CD4-positive, alpha-beta T cell treated with Interferon alpha-2 for 1 hour (primary cell): ENCODE data around the gene STXBP5L.
"Not testable (repeated sequence)": the region's sequence is repeated elsewhere in the genome, so short reads cannot be mapped to it uniquely, and the experiment has no call there.

Source experiments
- DNase-seq, 2 donors: peaks; one replicate each; pipeline ENCODE4 v3.0.0-alpha.2; 2020 to 2022

STXBP5L gene

DNA sequence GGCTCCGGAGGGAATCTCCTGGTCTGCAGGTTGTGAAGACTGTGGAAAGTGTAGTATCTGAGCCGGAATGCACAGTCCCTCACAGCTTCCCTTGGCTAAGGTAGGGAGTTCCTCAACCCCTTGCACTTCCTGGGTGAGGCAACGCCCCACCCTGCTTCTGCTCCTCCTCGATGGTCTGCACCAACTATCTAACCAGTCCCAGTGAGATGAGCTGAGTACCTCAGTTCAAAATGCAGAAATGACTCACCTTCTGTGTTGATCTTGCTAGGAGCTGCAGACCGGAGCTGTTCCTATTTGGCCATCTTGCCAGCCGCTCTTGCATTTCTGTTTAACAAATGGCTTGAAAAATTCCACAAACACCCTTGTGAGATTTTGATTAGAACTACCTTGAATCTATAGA lies 156.1 kb downstream of the STXBP5L start:
- no peak for DNase-seq

DNA sequence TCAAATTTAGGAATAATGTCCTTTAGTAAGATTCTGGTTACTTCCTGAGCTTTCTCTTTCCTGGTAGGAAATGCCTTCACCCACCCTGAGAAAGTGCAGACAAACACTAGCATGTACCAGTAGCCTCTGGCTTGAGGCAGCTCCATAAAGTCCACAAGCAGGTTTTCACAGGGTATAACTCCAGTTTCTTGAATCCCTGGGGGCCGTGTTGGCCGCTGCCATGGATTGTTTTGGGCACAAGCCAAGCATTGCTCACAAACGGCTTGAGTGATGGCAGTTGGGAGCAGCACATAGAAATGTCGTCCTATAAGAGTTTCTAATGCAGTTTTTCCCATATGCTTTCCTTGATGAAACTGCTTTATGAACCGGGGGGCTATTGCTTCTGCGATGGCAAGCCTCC lies 164.1 kb downstream of the STXBP5L start:
- DNase-seq = no peak

DNA sequence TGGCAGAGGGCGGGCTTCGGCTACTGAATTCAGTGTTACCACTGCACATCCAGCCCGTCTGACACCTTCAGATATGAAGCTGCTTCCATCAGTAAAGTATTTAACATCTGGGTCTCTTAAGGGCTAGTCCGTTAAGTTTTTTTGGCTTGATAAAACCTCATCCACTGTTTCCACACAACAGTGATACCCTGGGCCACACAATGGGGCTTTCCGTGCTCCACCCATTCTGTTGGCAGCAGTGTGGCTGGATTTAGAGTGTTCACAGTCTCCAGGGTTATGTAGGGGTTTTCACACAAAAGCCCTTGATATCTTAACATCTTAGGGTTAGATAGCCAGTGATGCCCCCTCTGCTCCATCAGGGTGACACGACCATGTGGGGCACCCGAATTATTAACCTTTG lies 165.0 kb downstream of the STXBP5L start:
- no peak for DNase-seq

DNA sequence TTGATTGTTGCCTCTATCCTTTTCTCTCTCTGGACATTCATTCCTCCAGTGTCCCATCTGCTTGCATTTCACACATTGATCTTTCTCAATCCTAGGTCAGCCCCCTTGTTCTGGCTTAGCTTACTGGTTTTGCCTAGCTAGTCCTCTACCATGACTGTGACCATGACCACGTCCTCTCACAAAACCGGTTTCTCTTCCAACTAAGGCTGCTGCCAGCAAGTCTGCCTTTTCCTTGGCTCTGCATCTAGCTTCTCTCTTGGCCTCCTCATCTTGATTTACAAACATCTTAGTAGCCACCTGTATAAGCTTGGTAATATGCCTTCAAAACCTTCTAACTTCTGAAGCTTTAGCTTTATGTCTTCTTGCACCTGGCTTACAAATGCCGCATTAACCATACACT lies 167.2 kb downstream of the STXBP5L start:
- DNase-seq = no peak

DNA sequence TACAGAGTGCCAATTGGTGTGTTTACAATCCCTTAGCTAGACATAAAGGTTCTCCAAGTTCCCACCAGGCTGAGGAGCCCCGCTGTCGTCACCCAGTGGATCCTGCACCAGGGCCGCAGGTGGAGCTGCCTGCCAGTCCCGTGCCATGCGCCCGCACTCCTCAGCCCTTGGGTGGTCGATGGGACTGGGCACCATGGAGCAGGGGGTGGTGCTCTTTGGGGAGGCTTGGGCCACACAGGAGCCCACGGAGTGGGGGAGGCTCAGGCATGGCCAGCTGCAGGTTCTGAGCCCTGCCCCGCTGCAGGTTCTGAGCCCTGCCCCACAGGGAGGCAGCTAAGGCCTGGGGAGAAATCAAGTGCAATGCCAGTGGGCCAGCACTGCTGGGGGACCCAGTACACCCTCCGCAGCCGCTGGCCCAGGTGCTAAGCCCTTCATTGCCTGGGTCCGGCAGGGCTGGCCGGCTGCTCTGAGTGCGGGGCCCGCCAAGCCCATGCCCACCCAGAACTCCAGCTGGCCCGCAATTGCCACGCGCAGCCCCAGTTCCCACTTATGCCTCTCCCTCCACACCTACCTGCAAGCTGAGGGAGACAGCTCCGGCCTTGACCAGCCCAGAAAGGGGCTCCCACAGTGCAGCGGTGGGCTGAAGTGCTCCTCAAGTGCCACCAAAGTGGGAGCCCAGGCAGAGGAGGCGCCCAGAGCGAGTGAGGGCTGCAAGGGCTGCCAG lies 170.5 kb downstream of the STXBP5L start:
- DNase-seq = not testable (repeated sequence)

DNA sequence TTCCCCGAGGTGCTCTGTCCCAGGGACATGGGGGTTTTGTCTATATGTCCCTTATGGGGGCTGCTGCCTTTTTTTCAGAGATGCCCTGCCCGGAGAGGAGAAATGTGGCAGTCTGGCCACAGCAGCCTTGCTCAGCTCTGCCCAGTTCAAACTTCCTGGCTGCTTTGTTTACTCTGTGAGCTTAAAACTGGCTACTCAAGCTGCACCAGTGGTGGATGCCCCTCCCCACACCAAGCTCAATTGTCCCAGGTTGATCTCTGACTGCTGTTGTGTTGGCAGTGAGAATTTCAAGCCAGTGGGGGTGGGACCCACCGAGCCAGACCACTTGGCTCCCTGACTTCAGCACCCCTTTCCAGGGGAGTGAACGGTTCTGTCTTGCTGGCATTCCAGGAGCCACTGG lies 188.9 kb downstream of the STXBP5L start:
- no peak for DNase-seq

DNA sequence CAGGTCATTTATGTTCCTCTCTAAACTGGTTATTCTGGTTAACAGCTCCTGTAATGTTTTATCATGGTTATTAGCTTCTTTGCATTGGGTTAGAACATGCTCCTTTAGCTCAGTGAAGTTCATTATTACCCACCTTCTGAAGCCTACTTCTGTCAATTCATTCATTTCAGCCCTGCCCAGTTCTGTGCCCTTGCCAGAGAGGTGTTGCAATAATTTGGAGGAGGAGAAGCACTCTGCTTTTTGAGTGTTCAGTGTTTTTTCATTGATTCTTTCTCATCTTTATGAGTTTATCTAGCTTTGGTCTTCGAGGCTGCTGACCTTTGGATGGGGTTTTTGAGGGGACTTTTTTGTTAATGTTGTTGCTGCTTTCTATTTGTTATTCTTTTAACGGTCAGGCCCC lies 203.1 kb downstream of the STXBP5L start:
- not testable (repeated sequence) for DNase-seq

DNA sequence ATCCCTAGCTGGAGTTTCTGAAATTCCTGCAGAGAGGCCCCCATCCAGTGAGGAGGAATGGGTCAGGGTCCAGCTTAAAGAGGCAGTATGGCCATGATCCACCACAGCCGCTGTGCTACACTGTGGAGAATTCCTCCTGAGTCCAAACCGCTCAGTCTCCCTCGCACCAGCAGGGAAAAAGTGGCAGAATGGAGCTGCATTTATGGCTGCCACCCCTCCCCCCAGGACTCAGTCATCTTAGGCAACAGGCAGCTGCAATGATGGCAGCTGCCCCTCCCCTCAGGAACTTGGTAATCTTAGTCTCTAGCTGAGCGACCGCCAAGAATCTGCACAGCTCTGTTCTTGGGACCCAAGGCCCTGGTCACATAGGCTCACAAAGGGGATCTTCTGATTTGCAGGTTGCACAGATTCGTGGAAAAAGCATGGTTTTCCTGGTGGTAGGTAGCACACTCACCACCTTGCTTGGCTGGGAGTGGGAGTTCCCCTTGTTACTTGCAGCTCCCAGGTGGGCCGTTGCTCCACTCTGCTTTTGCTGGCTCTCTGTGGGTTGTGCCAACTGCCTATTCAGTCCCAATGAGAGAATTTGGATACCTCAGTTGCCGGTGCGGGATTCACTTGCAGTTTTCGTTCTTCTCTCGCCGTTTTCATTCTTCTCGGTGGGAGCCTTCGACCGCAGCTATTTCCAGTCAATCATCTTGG lies 204.1 kb downstream of the STXBP5L start:
- DNase-seq = no peak

DNA sequence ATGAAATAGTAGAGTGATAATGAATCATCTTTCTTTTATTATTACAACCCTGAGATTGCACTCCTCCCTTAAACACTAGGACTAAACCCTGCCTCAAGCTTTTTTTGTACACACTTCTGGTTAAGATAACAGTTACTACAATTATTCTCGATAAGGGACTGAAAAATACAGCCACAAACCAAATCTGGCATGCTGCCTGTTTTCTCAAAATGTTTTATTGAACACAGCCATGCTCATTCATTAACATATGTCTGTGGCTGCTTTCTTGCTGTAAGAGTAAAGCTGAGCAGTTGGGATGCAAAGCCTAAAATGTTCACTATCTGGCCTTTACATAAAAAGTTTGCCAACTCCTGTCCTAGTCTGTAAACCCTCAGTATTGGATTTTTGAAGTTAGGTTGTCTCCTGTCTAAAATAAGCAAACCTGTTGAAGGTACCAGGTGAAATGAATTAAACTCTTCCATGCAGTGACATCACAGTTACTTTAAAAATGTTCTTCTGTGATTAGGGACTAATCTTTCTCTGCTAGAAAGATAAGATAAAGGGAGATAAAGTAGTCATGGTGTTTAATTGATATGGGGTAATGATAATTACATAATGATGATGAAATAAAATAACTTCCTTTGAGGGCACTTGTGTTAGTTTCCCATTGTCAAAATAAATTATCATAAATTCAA lies 218.2 kb downstream of the STXBP5L start:
- DNase-seq = no peak

DNA sequence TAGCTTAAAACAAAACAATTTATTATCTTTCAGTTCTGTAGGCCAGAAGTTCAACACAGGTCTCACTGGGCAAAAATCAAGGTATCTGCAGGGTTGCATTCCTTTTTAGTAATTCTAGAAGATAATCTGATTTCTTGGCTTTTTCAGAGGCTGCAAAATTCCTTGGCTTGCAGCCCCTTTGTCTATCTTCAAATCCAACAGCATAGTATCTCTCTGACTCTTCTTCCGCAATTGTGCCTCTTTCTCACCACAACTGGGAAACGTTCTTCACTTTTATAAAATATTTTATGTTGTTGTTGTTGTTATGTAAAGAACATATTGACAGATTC lies 218.7 kb downstream of the STXBP5L start:
- no peak for DNase-seq

DNA sequence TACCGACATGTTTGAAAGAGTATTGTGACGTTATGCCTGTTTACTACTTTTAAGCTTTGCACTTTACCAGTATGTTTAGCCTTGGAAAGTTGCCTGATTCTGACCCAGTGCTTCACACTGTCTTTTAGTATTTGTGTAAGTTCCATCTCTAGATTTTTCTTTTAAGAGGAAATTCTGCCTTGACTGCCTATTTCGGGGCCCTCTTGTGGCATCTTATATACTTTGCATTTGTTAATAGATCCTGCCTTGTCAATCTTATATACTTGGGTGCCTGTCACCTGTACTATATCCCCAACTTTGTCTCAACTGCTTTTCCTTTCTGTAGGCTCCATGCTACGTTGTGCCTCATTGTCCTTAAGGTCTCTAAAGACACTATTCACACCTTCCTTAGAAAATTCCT lies 244.6 kb downstream of the STXBP5L start:
- DNase-seq = no peak

DNA sequence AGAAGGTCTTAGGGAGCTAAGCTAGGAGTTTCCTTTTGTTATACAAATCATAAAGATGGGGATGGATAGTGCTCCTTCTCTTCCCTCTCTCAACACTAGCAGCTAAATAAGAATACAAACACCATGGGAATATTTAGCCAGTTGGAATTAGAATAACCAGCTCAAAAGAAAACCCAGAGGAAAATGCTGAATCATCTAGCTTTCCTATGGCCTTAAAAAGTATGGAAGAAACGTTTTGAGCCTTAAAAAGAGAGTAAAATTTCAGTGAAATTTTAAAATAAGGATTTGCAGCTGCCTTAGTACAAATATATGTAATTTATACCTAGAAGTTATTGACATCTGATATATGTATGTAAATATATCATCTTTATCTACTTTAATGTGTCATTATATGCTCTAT lies 245.8 kb downstream of the STXBP5L start:
- no peak for DNase-seq

DNA sequence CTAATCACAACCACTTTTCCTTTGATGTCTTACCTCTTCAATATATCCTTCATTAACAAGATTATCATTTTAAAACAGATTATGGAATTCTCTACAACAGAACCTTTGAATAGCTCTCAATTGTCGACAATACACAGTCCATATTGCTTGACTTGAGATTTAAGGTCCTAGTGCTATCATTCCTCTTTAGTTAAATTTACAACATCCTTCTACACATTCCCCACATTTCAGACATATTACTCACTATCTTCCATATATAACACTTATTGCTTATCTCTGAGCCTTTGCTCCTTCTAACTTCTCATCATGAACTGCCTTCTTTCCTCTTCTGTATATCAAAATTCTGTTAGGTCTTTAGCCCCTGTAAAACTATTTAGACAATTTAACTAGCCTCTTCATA lies 247.0 kb downstream of the STXBP5L start:
- DNase-seq = no peak

DNA sequence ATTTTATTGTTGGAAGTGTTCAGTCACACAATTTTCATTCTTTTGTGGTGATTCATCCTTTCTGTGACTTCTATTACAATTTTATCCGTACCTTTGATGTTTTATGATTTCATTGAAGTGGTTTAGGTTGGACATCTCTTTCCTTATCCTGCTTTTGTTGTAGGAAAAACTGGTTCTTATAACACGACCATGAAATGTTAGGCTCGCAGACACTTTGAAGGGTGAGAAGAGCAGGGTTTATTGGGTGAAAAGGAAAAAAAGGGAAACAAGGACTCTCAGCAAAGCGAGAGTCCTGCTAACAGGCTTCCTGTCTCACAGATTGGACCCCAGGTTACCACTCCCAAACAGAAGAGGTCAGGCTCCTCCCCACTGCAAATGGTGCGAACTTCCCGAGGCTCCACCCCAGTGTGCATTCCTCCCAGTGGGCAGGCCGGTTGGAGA lies 257.4 kb downstream of the STXBP5L start:
- DNase-seq = no peak

DNA sequence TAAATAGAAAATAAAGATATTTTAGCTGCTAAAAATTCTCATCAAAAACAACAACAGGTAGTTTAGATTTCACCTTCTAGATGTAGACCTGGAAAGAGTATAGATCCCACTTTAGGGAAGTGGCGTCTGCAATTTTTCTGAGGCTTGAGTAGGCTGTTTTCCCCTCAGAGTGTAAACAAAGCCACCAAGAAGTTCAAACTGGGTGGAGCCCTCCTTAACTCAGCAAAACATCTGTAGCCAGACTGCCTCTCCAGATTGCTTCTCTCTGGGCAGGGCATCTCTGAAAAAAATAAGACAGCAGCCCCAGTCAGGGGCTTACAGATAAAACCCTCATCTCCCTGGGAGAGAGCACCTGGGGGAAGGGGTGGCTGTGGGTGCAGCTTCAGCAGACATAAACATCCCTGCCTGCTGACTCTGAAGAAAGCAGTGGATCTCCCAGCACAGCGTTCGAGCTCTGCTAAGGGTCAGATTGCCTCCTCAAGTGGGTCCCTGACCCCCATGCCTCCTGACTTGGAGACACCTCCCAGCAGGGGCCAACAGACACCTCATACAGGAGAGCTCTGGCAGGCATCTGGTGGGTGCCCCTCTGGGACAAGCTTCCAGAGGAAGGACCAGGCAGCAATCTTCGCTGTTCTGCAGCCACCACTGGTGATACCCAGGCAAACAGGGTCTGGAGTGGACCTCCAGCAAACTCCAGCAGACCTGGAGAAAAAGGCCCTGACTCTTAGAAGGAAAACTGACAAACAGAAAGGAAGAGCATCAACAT lies 259.6 kb downstream of the STXBP5L start:
- DNase-seq = no peak

DNA sequence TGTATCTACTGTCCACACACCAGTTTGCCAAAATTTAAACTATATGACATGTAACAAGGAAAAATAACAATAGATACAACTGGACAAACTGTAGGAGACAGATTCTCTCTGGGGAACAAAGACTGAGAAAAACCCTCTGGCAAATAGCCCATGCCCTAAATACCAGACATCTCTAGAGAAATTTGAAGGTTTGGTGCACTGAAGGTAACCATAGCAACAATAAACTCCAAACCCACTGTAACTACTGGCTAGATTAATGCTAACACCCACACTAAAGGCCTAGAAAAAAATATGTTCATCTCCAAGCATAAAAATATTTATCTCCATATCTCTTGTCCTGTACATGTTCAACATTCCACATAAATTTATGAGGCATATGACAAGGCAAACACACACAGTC lies 267.1 kb downstream of the STXBP5L start:
- no peak for DNase-seq

DNA sequence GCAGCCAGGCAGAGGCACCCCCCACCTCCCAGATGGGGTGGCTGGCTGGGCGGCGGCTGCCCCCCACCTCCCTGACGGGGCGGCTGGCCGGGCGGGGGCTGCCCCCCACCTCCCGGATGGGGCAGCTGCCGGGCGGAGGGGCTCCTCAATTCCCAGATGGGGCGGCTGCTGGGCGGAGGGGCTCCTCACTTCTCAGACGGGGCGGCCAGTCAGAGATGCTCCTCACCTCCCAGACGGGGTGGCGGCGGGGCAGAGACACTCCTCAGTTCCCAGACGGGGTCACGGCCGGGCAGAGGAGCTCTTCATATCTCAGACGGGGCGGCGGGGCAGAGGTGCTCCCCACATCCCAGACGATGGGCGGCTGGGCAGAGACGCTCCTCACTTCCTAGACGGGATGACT lies 282.6 kb downstream of the STXBP5L start:
- DNase-seq = not testable (repeated sequence)

DNA sequence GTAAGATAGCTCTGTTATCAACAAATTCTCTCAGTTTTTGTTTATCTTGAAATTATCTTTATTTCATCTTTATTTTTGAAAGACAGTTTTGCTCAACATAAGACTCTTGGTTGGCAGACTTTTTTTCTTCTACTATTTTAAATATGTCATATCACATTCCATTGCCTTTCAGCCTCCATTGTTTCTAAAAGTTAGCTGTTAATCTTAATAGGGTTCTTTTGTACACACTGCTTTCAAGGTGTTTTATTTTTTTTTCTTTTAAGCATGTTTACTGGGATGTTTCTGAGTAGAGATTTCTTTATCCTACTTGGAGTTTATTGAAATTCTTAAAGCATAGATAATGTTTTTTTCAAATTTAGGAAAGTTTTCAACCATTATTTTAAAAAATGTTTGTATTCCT lies 294.6 kb downstream of the STXBP5L start:
- no peak for DNase-seq

DNA sequence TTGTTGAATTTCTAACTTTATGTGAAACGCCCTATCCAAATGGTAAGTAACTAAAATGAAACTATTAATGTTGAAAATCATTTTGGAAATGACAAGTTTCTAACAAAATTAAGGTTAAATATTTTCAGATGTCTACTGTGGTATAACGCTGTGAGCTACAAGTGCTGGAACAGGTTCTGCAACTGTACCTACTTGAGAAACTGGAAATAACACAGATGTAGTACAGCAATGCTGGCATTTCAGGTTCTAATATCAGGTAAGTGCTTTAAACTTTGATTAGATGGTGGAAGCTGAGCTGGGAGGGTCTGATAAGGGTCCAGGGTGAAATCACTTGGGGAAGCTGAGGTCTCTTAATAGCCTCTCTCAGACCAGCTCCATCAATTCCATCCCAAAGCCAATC lies 315.1 kb downstream of the STXBP5L start:
- DNase-seq = no peak

DNA sequence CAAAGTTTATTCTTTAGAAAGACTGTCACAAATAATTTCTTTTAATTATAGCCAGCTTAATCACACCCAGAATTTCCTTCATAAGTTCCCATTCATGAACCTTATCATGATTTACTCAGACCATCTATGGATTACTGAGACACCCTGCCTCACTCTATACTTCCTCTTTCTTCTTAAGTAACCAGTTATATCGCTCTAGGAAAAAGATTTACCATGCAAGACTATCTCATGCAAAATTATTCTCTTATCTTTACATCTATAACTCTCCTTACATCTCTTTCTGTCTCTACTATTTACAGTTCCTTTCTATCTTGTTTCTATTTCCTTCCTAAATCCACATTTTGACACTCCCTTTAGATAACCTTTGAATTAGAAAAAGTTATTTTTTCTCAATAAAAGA lies 321.0 kb downstream of the STXBP5L start:
- no peak for DNase-seq

DNA sequence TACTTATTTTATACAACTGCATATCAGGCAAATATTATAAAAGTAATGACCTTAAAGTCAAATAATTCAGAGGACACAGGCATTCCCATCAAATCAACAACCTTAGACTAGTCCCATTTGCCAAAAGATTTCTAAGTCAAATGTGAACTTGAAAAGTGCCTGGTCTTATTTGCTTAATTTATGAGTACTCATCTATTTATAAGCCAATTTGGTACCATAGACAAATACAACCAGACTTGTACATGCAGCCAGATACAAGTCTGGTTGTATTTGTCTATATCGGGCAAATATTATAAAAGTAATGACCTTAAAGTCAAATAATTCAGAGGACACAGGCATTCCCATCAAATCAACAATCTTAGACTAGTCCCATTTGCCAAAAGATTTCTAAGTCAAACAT lies 322.2 kb downstream of the STXBP5L start:
- not testable (repeated sequence) for DNase-seq

DNA sequence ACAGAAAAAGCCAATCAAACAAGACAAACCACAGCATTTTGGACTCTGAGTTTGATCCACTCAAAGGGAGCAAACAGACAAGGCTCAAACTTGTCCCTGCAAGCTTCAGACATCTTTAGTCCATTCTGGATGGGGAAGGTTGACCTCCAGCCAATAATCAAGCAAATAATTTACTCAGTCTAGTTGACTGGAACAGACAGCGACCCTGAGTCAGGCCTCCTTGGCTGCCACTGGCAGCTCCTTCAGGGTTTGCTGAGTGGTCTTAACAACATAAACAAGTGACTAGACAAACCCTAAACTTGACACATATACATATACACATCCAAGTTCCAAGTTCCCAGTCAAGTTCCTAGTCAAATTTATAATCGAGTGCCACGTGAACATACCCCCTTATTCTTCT lies 323.9 kb downstream of the STXBP5L start:
- DNase-seq = no peak
